Caco-2 (cell line): ENCODE data around the gene EPYC. TPM values are rescaled to one million over a fixed set of nuclear protein-coding genes. Genes with fewer than 3 reads are reported as not detected.

Experiments used
- BruUV-seq: library from RNA; stranded (reverse); fragments of 400-500 nt; replicated peaks from 2 replicates; lab custom pipeline; 2021; lab: Mats Ljungman, UMichigan
- CTCF ChIA-PET: fragments of 300-600 bp; sonication (Branson Sonifier 250); formaldehyde crosslinking; loops from one replicate; lab custom pipeline; 2022; ENCODE audit warnings: antibody characterized with exemption; lab: Charles Lee
- POLR2A ChIA-PET: fragments of 300-600 bp; sonication (Branson Sonifier 250); formaldehyde crosslinking; loops from one replicate; lab custom pipeline; 2022; ENCODE audit warnings: antibody characterized with exemption; lab: Charles Lee
- DNase-seq, 2 experiments: peaks; one replicate each; pipeline versions ENCODE4 v3.0.0 to v3.0.0-alpha.2; 2020 to 2022
- H3K27me3 ChIP-seq: replicated peaks from 2 replicates; pipeline ENCODE4 v1.6.0; 2011; ENCODE audit warnings: low read length; ENCODE audit not compliant: control insufficient read depth, insufficient read depth
- H3K36me3 ChIP-seq: 2 replicates; pipeline ENCODE4 v1.5.1; 2011; ENCODE audit warnings: low read length; ENCODE audit not compliant: control insufficient read depth, insufficient read depth
- H3K4me1 ChIP-seq: fragments of 250-450 bp; sonication (Bioruptor Pico); 2 replicates; pipeline ENCODE4 v1.5.1; 2020; ENCODE audit warnings: mild to moderate bottlenecking
- H3K4me3 ChIP-seq: 2 replicates; pipeline ENCODE4 v1.5.1; 2011; ENCODE audit warnings: low read depth, mild to moderate bottlenecking, control low read depth, low read length
- H3K9me3 ChIP-seq: fragments of 250-450 bp; sonication (Bioruptor Pico); 2 replicates; pipeline ENCODE4 v1.5.1; 2020; ENCODE audit warnings: mild to moderate bottlenecking, moderate library complexity
- H3K27ac Mint-ChIP-seq: one replicate; pipeline ENCODE4 v1.8.0; 2022; ENCODE audit warnings: mixed read lengths; ENCODE audit not compliant: unreplicated experiment
- H3K27me3 Mint-ChIP-seq: one replicate; pipeline ENCODE4 v1.8.0; 2022; ENCODE audit warnings: mixed read lengths; ENCODE audit not compliant: insufficient read depth, unreplicated experiment
- H3K36me3 Mint-ChIP-seq: one replicate; pipeline ENCODE4 v1.8.0; 2022; ENCODE audit warnings: mild to moderate bottlenecking, mixed read lengths; ENCODE audit not compliant: insufficient read depth, unreplicated experiment
- H3K4me1 Mint-ChIP-seq: one replicate; pipeline ENCODE4 v1.8.0; 2022; ENCODE audit warnings: low read depth, mixed read lengths; ENCODE audit not compliant: unreplicated experiment
- H3K4me3 Mint-ChIP-seq: one replicate; pipeline ENCODE4 v1.8.0; 2022; ENCODE audit warnings: mild to moderate bottlenecking, moderate library complexity, mixed read lengths; ENCODE audit not compliant: unreplicated experiment
- H3K9me3 Mint-ChIP-seq: one replicate; pipeline ENCODE4 v1.8.0; 2022; ENCODE audit warnings: mixed read lengths; ENCODE audit not compliant: unreplicated experiment
- CTCF ChIP-seq, 2 experiments: fragments of 200-600 bp in 1 of 2; IDR thresholded peaks; 1 replicate in 1 of 2; 2 replicates in 1 of 2; pipeline versions ENCODE4 v1.5.1 to v1.8.0; 2011 to 2022; ENCODE audit warnings: antibody characterized with exemption in 1 of 2, control low read depth in 1 of 2, inconsistent platforms in 1 of 2, low read depth in 1 of 2, low read length in 1 of 2, mild to moderate bottlenecking in 1 of 2, moderate library complexity in 1 of 2; ENCODE audit not compliant: insufficient read depth in 1 of 2, severe bottlenecking in 1 of 2, unreplicated experiment in 1 of 2
- intact Hi-C: fragments of 100-400 bp; cut with micrococcal nuclease; formaldehyde crosslinking; loops from one replicate; pipeline ENCODE4 v1.10.0; 2022; ENCODE audit not compliant: unreplicated experiment
- total RNA-seq: library from RNA; stranded (reverse); gene quantifications from 2 replicates; pipeline ENCODE4 v1.2.3, GENCODE V29; 2022

Gene EPYC
- total RNA-seq, 1 experiment from 2014 or later = not detected

- no peak for TF ChIP-seq CTCF (IDR thresholded peaks at IDR 0.05; ENCODE audit: insufficient read depth in 1 of 2, low read depth in 1 of 2, low read length in 1 of 2, severe bottlenecking in 1 of 2, unreplicated experiment in 1 of 2)
- ChIA-PET CTCF (no interaction called here), POLR2A (no interaction called here)
- Mint-ChIP-seq H3K4me3 (no peak overlapping the region), H3K27me3 (no peaks in the 10 kb centered on the region), H3K27ac (no peak overlapping the region), H3K36me3 (no peaks in the 10 kb centered on the region), H3K4me1 (peaks cover 7% of the 10 kb centered on the region), H3K9me3 (peaks cover 10% of the 10 kb centered on the region)
- no peak for DNase-seq
- no TSS peak for BruUV-seq
- H3K4me3 ChIP-seq = no peak overlapping the region
- intact Hi-C loops = no loop called here
- no peaks in the 10 kb centered on the region for H3K9me3 ChIP-seq
- no peaks in the 10 kb centered on the region for H3K36me3 ChIP-seq
- H3K27me3 ChIP-seq = no peaks in the 10 kb centered on the region
- H3K4me1 ChIP-seq = peaks cover 13% of the 10 kb centered on the region
Measured at GRCh38 chr12:90951432-90952105, 53.2 kb downstream of the EPYC start.

GRCh38 chr12:90947869-90948268 is 56.9 kb downstream of the EPYC start:
- POLR2A ChIA-PET = no interaction called here
- H3K4me3 Mint-ChIP-seq = no peak overlapping the region
- Histone ChIP-seq H3K4me1 (peaks cover 13% of the 10 kb centered on the region), H3K27me3 (no peaks in the 10 kb centered on the region), H3K9me3 (no peaks in the 10 kb centered on the region), H3K4me3 (no peak overlapping the region), H3K36me3 (no peaks in the 10 kb centered on the region)
- DNase-seq = no peak
- H3K36me3 Mint-ChIP-seq = no peaks in the 10 kb centered on the region
- no peak for TF ChIP-seq CTCF (IDR thresholded peaks at IDR 0.05; ENCODE audit: insufficient read depth in 1 of 2, low read depth in 1 of 2, low read length in 1 of 2, severe bottlenecking in 1 of 2, unreplicated experiment in 1 of 2)
- CTCF ChIA-PET = no interaction called here
- no peak overlapping the region for H3K27ac Mint-ChIP-seq
- no TSS peak for BruUV-seq
- no peaks in the 10 kb centered on the region for H3K27me3 Mint-ChIP-seq
- H3K4me1 Mint-ChIP-seq = peaks cover 7% of the 10 kb centered on the region
- intact Hi-C loops = loop anchor here (10.0 kb wide), 1 partner anchor 273 kb away; no protein-coding TSS in a partner anchor
- H3K9me3 Mint-ChIP-seq = no peaks in the 10 kb centered on the region

GRCh38 chr12:90945070-90945649 is 59.6 kb downstream of the EPYC start:
- Histone ChIP-seq H3K4me3 (no peak overlapping the region), H3K9me3 (no peaks in the 10 kb centered on the region), H3K4me1 (no peaks in the 10 kb centered on the region), H3K27me3 (no peaks in the 10 kb centered on the region), H3K36me3 (no peaks in the 10 kb centered on the region)
- BruUV-seq = no TSS peak
- no peak overlapping the region for H3K27ac Mint-ChIP-seq
- peak; percentile 45 to 49 for TF ChIP-seq CTCF (IDR thresholded peaks at IDR 0.05; ENCODE audit: insufficient read depth in 1 of 2, low read depth in 1 of 2, low read length in 1 of 2, severe bottlenecking in 1 of 2, unreplicated experiment in 1 of 2)
- H3K36me3 Mint-ChIP-seq = no peaks in the 10 kb centered on the region
- no peaks in the 10 kb centered on the region for H3K9me3 Mint-ChIP-seq
- H3K4me1 Mint-ChIP-seq = no peaks in the 10 kb centered on the region
- CTCF ChIA-PET = interaction anchor here (0.6 to 2.9 kb wide), 4 partner anchors 13 to 410 kb away, joined by 4 to 41 read pairs (median 6); no protein-coding TSS in a partner anchor
- no peaks in the 10 kb centered on the region for H3K27me3 Mint-ChIP-seq
- no peak overlapping the region for H3K4me3 Mint-ChIP-seq
- intact Hi-C loops = loop anchor here (1.0 to 10.0 kb wide), 3 partner anchors 14 to 410 kb away; no protein-coding TSS in a partner anchor
- POLR2A ChIA-PET = no interaction called here
- no peak for DNase-seq
